Ramos (cell line): Measurements from ENCODE around the gene FOXC1.

Source experiments
- in situ Hi-C: fragments of 300-500 bp; cut with MboI; formaldehyde crosslinking; loops from one replicate; pipeline ENCODE4 v1.14.3; 2022; ENCODE audit warnings: low sequenced_read_pairs; ENCODE audit not compliant: unreplicated experiment

Gene FOXC1

GRCh38 chr6:1597121-1597744 lies 12.5 kb upstream of the FOXC1 start:
- in situ Hi-C loops, result loop anchor here (10.0 kb wide), 2 partner anchors 758 to 1038 kb away; no protein-coding TSS in a partner anchor

- in situ Hi-C loops, result loop anchor here (10.0 kb wide), 2 partner anchors 757 to 1037 kb away; no protein-coding TSS in a partner anchor
Measured at GRCh38 chr6:1597924-1598323, 11.8 kb upstream of the FOXC1 start.

GRCh38 chr6:1598433-1598832 lies 11.3 kb upstream of the FOXC1 start:
- in situ Hi-C loops, result loop anchor here (10.0 kb wide), 2 partner anchors 756 to 1036 kb away; no protein-coding TSS in a partner anchor

- in situ Hi-C loops, result loop anchor here (10.0 kb wide), 2 partner anchors 756 to 1036 kb away; no protein-coding TSS in a partner anchor
Measured at GRCh38 chr6:1598886-1599285, 10.8 kb upstream of the FOXC1 start.

GRCh38 chr6:1599469-1599868 lies 10.2 kb upstream of the FOXC1 start:
- in situ Hi-C loops, result loop anchor here (10.0 kb wide), 2 partner anchors 755 to 1035 kb away; no protein-coding TSS in a partner anchor

GRCh38 chr6:1600063-1600763 lies 9.5 kb upstream of the FOXC1 start:
- in situ Hi-C loops, result no loop called here

- in situ Hi-C loops, result no loop called here
Measured at GRCh38 chr6:1600764-1601157, 9.0 kb upstream of the FOXC1 start.

GRCh38 chr6:1601158-1602048 lies 8.3 kb upstream of the FOXC1 start:
- in situ Hi-C loops, result no loop called here

GRCh38 chr6:1602049-1602713 lies 7.5 kb upstream of the FOXC1 start:
- in situ Hi-C loops, result no loop called here

GRCh38 chr6:1603708-1604107 lies 6.0 kb upstream of the FOXC1 start:
- in situ Hi-C loops, result no loop called here

- in situ Hi-C loops, result no loop called here
Measured at GRCh38 chr6:1604158-1605003, 5.3 kb upstream of the FOXC1 start.

- in situ Hi-C loops, result no loop called here
Measured at GRCh38 chr6:1605004-1605892, 4.5 kb upstream of the FOXC1 start.

GRCh38 chr6:1605893-1606779 lies 3.6 kb upstream of the FOXC1 start:
- in situ Hi-C loops, result no loop called here

GRCh38 chr6:1606780-1607515 lies 2.8 kb upstream of the FOXC1 start:
- in situ Hi-C loops, result no loop called here

GRCh38 chr6:1607516-1608221 lies 2.0 kb upstream of the FOXC1 start:
- in situ Hi-C loops, result no loop called here
